Lower leg skin (tissue), 4 donors: Measurements from ENCODE around the gene MUC20. TPM values are rescaled to one million over a fixed set of nuclear protein-coding genes. Genes with fewer than 3 reads are reported as not detected.
"Not testable (repeated sequence)": the region's sequence is repeated elsewhere in the genome, so short reads cannot be mapped to it uniquely, and the experiment has no call there.

Experiments
- DNase-seq, 2 donors: peaks; one replicate each; pipeline ENCODE4 v3.0.0-alpha.2; 2019; ENCODE audit warnings: low spot score in 2 of 2
- H3K4me3 ChIP-seq: fragments of 200-600 bp; sonication (generic); 2 replicates; pipeline ENCODE4 v1.5.1; 2017; ENCODE audit warnings: mild to moderate bottlenecking, low read depth; ENCODE audit not compliant: poor library complexity, severe bottlenecking
- CTCF ChIP-seq, 3 donors: fragments of 450-650 bp; IDR thresholded peaks; one replicate each; pipeline ENCODE4 v1.5.1; 2016; ENCODE audit warnings: antibody characterized with exemption in 3 of 3, mild to moderate bottlenecking in 3 of 3, moderate library complexity in 2 of 3
- POLR2A ChIP-seq, 2 donors: fragments of 450-650 bp; IDR thresholded peaks; one replicate each; pipeline ENCODE4 v1.6.1; 2016 to 2017; ENCODE audit warnings: antibody characterized with exemption in 2 of 2, mild to moderate bottlenecking in 1 of 2, moderate library complexity in 1 of 2
- WGBS, 2 donors: methylation state at CpG; one replicate each; pipeline ENCODE4 v1.1.5; 2018; 5-methylcytosine and 5-hydroxymethylcytosine counted together
- intact Hi-C: fragments of 100-400 bp; cut with DNase I; formaldehyde crosslinking; loops from one replicate; pipeline ENCODE4 v1.15.0; 2023; ENCODE audit warnings: low total_unique reads
- total RNA-seq, 4 donors: library from RNA; depleted of rRNA; stranded (reverse); fragments of >200 nt; gene quantifications; one replicate each; pipeline ENCODE4 v1.1.0, GENCODE V29; 2016

MUC20 gene
- total RNA-seq, 4 donors from 2014 or later = 1.0 to 15.1 (median 5.5) TPM

GRCh38 chr3:195688471-195689183 lies 32.2 kb upstream of the MUC20 start:
- DNase-seq = peak in 1 of 2 donors; percentile 11
- intact Hi-C loops, H3K4me3 ChIP-seq: not testable (repeated sequence)
- 63 to 81% methylated on average over 4 to 8 of the region's 14 CpGs for WGBS, 2 donors

- H3K4me3 ChIP-seq, intact Hi-C loops: not testable (repeated sequence)
- peak in 1 of 2 donors; percentile 13 for DNase-seq
- 80 to 82% methylated on average over 21 of the region's 21 CpGs for whole genome bisulfite sequencing, 2 donors
Observed at GRCh38 chr3:195689184-195690070, 31.4 kb upstream of the MUC20 start.

DNA sequence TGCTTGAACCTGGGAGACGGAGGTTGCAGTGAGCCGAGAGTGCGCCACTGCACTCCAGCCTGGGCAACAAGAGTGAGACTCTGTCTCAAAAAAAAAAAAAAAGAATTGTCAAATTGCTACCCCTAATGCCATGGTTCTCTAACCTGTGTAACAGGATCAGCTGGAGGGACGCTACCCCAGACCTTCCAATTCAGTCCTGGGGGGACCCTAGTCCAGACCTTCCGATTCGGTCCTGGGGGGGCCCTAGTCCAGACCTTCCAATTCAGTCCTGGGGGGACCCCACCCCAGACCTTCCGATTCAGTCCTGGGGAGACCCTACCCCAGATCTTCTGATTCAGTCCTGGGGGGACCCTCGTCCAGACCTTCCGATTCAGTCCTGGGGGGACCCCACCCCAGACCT lies 29.8 kb upstream of the MUC20 start:
- TF ChIP-seq CTCF (IDR thresholded peaks at IDR 0.05) (no peak), POLR2A (IDR thresholded peaks at IDR 0.05) (no peak)
- no peak for DNase-seq
- intact Hi-C loops = no loop called here
- no peak overlapping the region for H3K4me3 ChIP-seq
- 71 to 86% methylated on average over 9 of the region's 9 CpGs for WGBS, 2 donors

- H3K4me3 ChIP-seq, intact Hi-C loops: not testable (repeated sequence)
- 92 to 93% methylated on average over 8 to 9 of the region's 11 CpGs for WGBS, 2 donors
Observed at GRCh38 chr3:195691596-195692353, 29.0 kb upstream of the MUC20 start.

GRCh38 chr3:195692354-195692685 lies 28.5 kb upstream of the MUC20 start:
- H3K4me3 ChIP-seq = no peak overlapping the region
- no peak for TF ChIP-seq CTCF (IDR thresholded peaks at IDR 0.05)
- TF ChIP-seq POLR2A (IDR thresholded peaks at IDR 0.05) = no peak
- DNase-seq = no peak
- 84 to 86% methylated on average over 5 of the region's 5 CpGs for WGBS, 2 donors
- intact Hi-C loops = no loop called here

More at GRCh38 chr3:195691596-195692353, 29.0 kb upstream of the MUC20 start:
- not testable (repeated sequence) for DNase-seq

GRCh38 chr3:195692781-195693427 lies 27.9 kb upstream of the MUC20 start:
- no peak for DNase-seq
- TF ChIP-seq POLR2A (IDR thresholded peaks at IDR 0.05) = no peak
- no peak for TF ChIP-seq CTCF (IDR thresholded peaks at IDR 0.05)
- no peak overlapping the region for H3K4me3 ChIP-seq
- 90 to 94% methylated on average over 5 of the region's 5 CpGs for WGBS, 2 donors
- intact Hi-C loops = no loop called here
